Measurements from ENCODE around the gene MLLT1. TPM values are rescaled to one million over a fixed set of nuclear protein-coding genes. Genes with fewer than 3 reads are reported as not detected.
A peak's percentile ranks its signal among the peaks of the same experiment; 100 is the strongest.

MLLT1 gene
- total RNA-seq, 1 experiment from 2014 or later = 54.9 TPM

DNA sequence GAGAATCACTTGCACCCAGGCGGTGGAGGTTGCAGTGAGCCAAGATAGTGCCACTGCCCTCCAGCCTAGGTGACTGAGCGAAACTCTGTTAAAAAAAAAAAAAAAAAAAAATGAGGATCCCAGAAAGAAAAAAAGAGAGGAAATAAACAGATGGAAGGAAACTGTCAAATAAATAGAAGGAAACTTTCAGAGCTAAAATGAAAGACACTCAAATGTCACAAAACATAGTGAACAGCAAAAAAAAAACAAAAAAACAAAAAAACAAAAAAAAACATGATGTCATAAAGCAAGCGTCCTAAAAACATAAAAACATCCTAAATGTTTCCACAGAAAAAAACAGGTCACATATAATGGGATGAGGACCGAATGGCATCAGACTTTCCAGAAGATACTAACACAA, 15.0 kb downstream of the MLLT1 start:
- no peak overlapping the region for H3K27ac ChIP-seq (ENCODE audit: insufficient read length, low read depth, low read length)
- DNase-seq = no peak

More for the DNA sequence above, 15.0 kb downstream of the MLLT1 start:
- H3K4ac ChIP-seq (ENCODE audit: low read depth, low read length) = no peak overlapping the region
- H3K18ac ChIP-seq (ENCODE audit: insufficient read length, low read depth, low read length) = no peak overlapping the region
- H3K27me3 Mint-ChIP-seq (ENCODE audit: low read depth) = no peaks in the 10 kb centered on the region
- no peak overlapping the region for H3K23ac ChIP-seq (ENCODE audit: insufficient read length, low read depth, low read length)
- H3K27me3 ChIP-seq (ENCODE audit: insufficient read depth, low read length) = no peaks in the 10 kb centered on the region
- peak overlapping the region in 1 of 3 experiments; percentile 84; a peak in 3 of 7 replicates for H3K27ac Mint-ChIP-seq
- H3K9me3 Mint-ChIP-seq = no peaks in the 10 kb centered on the region
- H3K56ac ChIP-seq (ENCODE audit: insufficient read length, low read depth, low read length) = no peak overlapping the region
- H3K9ac ChIP-seq (ENCODE audit: extremely low read depth, insufficient read length, low read length) = no peak overlapping the region
- H2BK20ac ChIP-seq (ENCODE audit: low read depth, low read length, poor library complexity, severe bottlenecking) = no peak overlapping the region
- H3K4me1 ChIP-seq (ENCODE audit: insufficient read depth, low read length) = no peaks in the 10 kb centered on the region
- peaks cover 7 to 11% of the 10 kb centered on the region in 2 experiments for H3K4me1 Mint-ChIP-seq
- peaks cover 7% of the 10 kb centered on the region for H3K79me1 ChIP-seq (ENCODE audit: insufficient read depth, low read depth, low read length, poor library complexity, severe bottlenecking)
- peaks cover 6% of the 10 kb centered on the region for H4K20me1 ChIP-seq (ENCODE audit: control insufficient read depth, insufficient read depth, insufficient read length)
- no peak overlapping the region for H2BK12ac ChIP-seq (ENCODE audit: insufficient read length, low read depth, low read length)
- peaks cover 18 to 63% (median 54%) of the 10 kb centered on the region in 3 experiments; a peak in 6 of 7 replicates for H3K36me3 Mint-ChIP-seq (ENCODE audit: insufficient read depth in 1 of 3, low read depth in 3 of 3)
- H3K4me3 Mint-ChIP-seq = no peak overlapping the region
- no peak overlapping the region for H3K4me2 ChIP-seq (ENCODE audit: insufficient read depth, insufficient read length, low read length)
- H2BK5ac ChIP-seq (ENCODE audit: insufficient read length, low read length) = no peak overlapping the region
- H3K9me3 ChIP-seq (ENCODE audit: control insufficient read depth, low read depth, low read length) = no peaks in the 10 kb centered on the region
- H4K91ac ChIP-seq (ENCODE audit: insufficient read length, low read depth, low read length) = no peak overlapping the region
- H3K14ac ChIP-seq (ENCODE audit: insufficient read depth, low read length) = no peak overlapping the region
- no CpG with 5 or more reads among the region's 4 CpGs for WGBS (ENCODE audit: extremely low coverage, insufficient read length, low lambda C conversion rate)
- H4K5ac ChIP-seq (ENCODE audit: insufficient read length, low read depth, low read length) = no peak overlapping the region
- H3T11ph ChIP-seq (ENCODE audit: low read length) = no peak overlapping the region
- no peak overlapping the region for H2AFZ ChIP-seq (ENCODE audit: low read length)
- TF ChIP-seq, protein P1, sequence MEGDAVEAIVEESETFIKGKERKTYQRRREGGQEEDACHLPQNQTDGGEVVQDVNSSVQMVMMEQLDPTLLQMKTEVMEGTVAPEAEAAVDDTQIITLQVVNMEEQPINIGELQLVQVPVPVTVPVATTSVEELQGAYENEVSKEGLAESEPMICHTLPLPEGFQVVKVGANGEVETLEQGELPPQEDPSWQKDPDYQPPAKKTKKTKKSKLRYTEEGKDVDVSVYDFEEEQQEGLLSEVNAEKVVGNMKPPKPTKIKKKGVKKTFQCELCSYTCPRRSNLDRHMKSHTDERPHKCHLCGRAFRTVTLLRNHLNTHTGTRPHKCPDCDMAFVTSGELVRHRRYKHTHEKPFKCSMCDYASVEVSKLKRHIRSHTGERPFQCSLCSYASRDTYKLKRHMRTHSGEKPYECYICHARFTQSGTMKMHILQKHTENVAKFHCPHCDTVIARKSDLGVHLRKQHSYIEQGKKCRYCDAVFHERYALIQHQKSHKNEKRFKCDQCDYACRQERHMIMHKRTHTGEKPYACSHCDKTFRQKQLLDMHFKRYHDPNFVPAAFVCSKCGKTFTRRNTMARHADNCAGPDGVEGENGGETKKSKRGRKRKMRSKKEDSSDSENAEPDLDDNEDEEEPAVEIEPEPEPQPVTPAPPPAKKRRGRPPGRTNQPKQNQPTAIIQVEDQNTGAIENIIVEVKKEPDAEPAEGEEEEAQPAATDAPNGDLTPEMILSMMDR (conservative IDR thresholded peaks at IDR 0.05) = no peak
- no peak overlapping the region for H4K8ac ChIP-seq (replicated peaks; ENCODE audit: insufficient read length, low read depth, low read length)
- no peak overlapping the region for H2BK15ac ChIP-seq (ENCODE audit: low read depth, low read length)
- H2BK120ac ChIP-seq (ENCODE audit: low read depth, low read length, poor library complexity, severe bottlenecking) = no peak overlapping the region
- no peak overlapping the region for H2AK5ac ChIP-seq (ENCODE audit: insufficient read length, low read length)
- no peaks in the 10 kb centered on the region for H3K23me2 ChIP-seq (ENCODE audit: insufficient read length, low read depth, low read length, poor library complexity, severe bottlenecking)
- H3K79me2 ChIP-seq (ENCODE audit: insufficient read depth, low read length) = peaks cover 9% of the 10 kb centered on the region; the same call in 1 of the 2 replicates
